HG03342 (cell line): ENCODE results near the gene RTP5.
"Not testable (repeated sequence)": the region's sequence is repeated elsewhere in the genome, so short reads cannot be mapped to it uniquely, and the experiment has no call there.

Experiments used
- ATAC-seq: cut with Tn5 transposase; IDR thresholded peaks from one replicate; pipeline ENCODE4 v1.9.1; 2021; ENCODE audit warnings: mild to moderate bottlenecking, moderate library complexity; ENCODE audit not compliant: unreplicated experiment

RTP5 gene

GRCh38 chr2:241869087-241869961 is at the start of gene RTP5:
Gene RTP5 (plus strand): TSS chr2:241869729. CDS start chr2:241869757, 28 bp downstream.
- no peak for ATAC-seq

DNA sequence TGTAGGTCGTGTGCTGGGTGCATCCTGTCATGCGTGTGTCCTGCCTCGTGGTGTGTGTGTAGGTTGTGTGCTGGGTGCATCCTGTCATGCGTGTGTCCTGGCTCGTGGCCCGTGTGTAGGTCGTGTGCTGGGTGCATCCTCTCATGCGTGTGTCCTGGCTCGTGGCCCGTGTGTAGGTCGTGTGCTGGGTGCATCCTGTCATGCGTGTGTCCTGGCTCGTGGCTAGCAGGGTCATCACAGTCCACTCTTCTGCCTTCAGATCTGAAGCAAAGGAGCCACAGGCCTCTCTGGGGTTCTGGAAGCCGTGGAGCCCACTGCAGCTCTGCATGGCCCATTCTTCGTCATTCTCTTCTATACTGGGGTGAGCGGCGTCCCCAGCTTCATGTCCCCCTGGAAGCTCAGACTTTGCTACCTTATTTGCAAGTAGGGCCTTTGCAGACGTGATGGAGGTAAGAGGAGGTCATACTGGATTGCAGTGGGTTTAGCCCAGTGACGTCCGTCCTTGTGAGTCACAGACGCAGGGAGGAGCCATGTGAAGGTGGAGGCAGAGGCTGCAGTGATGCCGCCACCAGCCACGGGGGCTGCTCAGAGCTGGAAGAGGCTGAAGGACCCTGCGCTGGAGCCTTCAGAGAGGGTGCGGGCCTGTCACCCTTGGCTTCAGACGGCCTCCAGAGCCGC is 49.4 kb upstream of the RTP5 start:
- ATAC-seq, result not testable (repeated sequence)

GRCh38 chr2:241820625-241821384 is 48.7 kb upstream of the RTP5 start:
- no peak for ATAC-seq

- no peak for ATAC-seq
These were observed 47.9 kb upstream of the RTP5 start for GRCh38 chr2:241821460-241822263.

DNA sequence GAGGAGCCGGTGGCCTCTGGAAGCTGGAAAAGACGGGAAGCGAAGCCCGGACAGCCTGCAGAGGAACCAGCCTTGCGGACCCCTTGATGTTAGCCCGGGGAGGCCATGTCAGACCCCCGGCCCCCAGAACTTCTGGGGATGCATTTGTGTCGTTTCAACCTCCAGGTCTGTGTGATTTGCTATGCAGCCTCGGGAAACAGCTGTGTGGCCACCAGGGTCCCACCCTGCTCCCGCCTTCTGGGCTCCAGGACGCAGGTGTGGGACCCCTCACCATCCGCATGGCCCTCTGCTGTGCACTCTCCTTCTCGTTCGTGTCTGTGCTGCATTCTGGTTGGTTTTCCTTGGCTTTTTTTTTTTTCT is 47.3 kb upstream of the RTP5 start:
- no peak for ATAC-seq

- ATAC-seq, result not testable (repeated sequence)
These were observed 45.7 kb upstream of the RTP5 start for GRCh38 chr2:241823531-241824437.

DNA sequence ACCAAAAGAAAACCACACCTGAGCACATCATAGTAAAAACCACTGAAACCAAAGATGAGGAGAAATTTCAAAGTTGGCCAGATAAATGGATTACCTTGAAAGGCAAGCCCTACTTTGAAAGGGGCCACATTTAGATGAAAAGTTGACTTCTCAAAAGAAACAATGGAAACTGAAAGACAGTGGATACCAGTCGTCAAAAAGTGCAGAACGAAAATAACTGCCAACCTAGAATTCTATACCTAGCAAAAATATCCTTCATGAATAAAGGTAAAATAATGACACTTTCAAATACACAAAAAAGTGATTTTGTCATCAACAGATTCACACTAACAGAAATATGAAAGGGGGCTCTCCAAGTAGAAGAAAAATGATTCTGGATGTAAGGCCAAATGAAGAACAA is 42.1 kb upstream of the RTP5 start:
- no peak for ATAC-seq

- no peak for ATAC-seq
These were observed 36.3 kb upstream of the RTP5 start for GRCh38 chr2:241833101-241833663.

GRCh38 chr2:241833756-241834526 is 35.6 kb upstream of the RTP5 start:
- ATAC-seq, result not testable (repeated sequence)

DNA sequence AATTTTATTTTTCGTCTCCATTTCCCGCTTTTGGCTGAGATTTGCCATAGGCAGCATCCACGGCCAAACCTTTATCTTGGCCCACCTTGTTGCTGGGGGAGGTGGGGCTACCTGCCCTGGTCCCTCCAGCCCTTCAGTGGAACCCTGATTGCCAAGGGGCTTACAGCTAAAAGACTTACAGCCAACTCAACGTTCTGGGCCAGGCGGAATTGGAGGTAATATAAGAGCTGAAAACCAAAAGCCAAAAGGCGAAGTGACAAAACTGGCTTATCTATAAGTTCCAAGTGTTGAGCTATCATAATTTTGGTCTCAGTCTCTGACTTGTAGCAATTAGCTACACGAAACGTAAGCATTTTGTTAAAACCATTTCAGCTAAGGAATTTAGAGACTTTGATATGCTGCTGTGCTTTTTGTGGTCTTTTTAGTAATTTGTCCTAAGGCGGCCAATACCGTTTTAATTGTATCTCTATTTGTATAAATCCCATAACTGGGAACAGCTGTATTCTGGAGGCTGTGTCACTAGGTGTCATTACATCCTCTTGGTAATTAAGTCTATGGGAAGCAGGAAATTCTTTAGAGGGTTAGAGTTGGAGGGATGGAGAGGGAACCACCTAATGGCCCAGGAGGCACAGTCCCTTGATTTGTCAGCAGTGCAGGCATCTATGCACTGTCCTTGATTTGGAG is 34.9 kb upstream of the RTP5 start:
- ATAC-seq, result no peak

- ATAC-seq, result no peak
These were observed 33.9 kb upstream of the RTP5 start for GRCh38 chr2:241835611-241836010.

DNA sequence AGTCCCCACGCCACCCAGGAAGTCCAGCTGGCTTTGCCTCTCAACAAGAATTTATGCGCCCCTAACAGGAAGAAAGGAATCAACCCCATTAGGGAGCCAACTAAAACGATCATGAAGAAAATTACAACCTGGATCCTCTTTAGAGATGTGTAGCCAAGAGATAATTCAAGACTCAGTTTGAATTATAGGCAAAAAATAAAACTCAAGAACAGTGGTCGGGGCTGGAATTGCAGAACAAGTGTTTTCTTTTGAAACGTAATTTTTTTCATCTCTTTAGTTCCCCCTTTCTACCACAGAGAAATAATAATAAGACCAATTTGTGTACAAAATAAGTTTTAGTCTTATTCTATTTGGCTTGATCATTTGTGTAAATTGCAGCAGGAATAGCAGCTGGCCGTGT is 33.2 kb upstream of the RTP5 start:
- ATAC-seq, result no peak

GRCh38 chr2:241837197-241837965 is 32.1 kb upstream of the RTP5 start:
- no peak for ATAC-seq

GRCh38 chr2:241841181-241842066 is 28.1 kb upstream of the RTP5 start:
- no peak for ATAC-seq

DNA sequence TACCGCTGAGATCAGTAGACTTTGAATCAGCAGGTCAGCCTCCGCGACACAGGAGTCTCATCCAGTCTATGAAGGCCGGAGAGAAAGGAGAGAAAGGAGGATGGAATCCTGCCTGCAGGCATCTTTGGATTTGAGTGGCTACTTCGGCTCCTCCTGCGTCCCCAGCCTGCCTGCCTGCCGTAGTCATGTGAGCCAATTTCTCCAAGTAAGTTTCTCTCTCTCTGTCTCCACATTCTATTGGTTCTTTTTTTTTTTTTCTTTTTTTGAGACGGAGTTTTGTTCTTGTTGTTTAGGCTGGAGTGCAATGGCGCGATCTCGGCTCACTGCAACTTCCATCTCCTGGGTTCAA is 27.5 kb upstream of the RTP5 start:
- no peak for ATAC-seq

- no peak for ATAC-seq
These were observed 26.8 kb upstream of the RTP5 start for GRCh38 chr2:241842620-241843211.
